Stimulated activated CD4-positive, alpha-beta T cell treated with anti-CD3 and anti-CD28 coated beads, Interleukin-2, amount 100 ng/mL, for 4 hours (primary cell): ENCODE data around the gene TLL2.

Experiments used
- DNase-seq: peaks from one replicate; pipeline ENCODE4 v3.0.0-alpha.2; 2020; ENCODE audit warnings: low read depth

TLL2 gene

GRCh38 chr10:96507044-96507443 lies 6.7 kb downstream of the TLL2 start:
- no peak for DNase-seq

- no peak for DNase-seq
Measured at GRCh38 chr10:96505150-96506136, 8.3 kb downstream of the TLL2 start.

GRCh38 chr10:96502561-96503282 lies 11.0 kb downstream of the TLL2 start:
- no peak for DNase-seq

- no peak for DNase-seq
Measured at GRCh38 chr10:96501985-96502384, 11.7 kb downstream of the TLL2 start.

GRCh38 chr10:96500519-96500918 lies 13.2 kb downstream of the TLL2 start:
- DNase-seq, result no peak

- DNase-seq, result no peak
Measured at GRCh38 chr10:96500050-96500449, 13.7 kb downstream of the TLL2 start.

GRCh38 chr10:96497391-96497790 lies 16.3 kb downstream of the TLL2 start:
- no peak for DNase-seq

GRCh38 chr10:96496281-96496925 lies 17.3 kb downstream of the TLL2 start:
- no peak for DNase-seq

- no peak for DNase-seq
Measured at GRCh38 chr10:96495544-96495943, 18.2 kb downstream of the TLL2 start.

- no peak for DNase-seq
Measured at GRCh38 chr10:96494694-96495093, 19.0 kb downstream of the TLL2 start.

GRCh38 chr10:96493871-96494525 lies 19.7 kb downstream of the TLL2 start:
- no peak for DNase-seq

- DNase-seq, result no peak
Measured at GRCh38 chr10:96493254-96493653, 20.5 kb downstream of the TLL2 start.

GRCh38 chr10:96491303-96491702 lies 22.4 kb downstream of the TLL2 start:
- DNase-seq, result no peak

- DNase-seq, result no peak
Measured at GRCh38 chr10:96488161-96488935, 25.4 kb downstream of the TLL2 start.

- no peak for DNase-seq
Measured at GRCh38 chr10:96482815-96483588, 30.7 kb downstream of the TLL2 start.

- no peak for DNase-seq
Measured at GRCh38 chr10:96478355-96478754, 35.4 kb downstream of the TLL2 start.

- no peak for DNase-seq
Measured at GRCh38 chr10:96473866-96474265, 39.9 kb downstream of the TLL2 start.

- DNase-seq, result no peak
Measured at GRCh38 chr10:96470116-96470743, 43.5 kb downstream of the TLL2 start.

GRCh38 chr10:96468845-96469244 lies 44.9 kb downstream of the TLL2 start:
- DNase-seq, result no peak

- DNase-seq, result no peak
Measured at GRCh38 chr10:96465599-96465998, 48.1 kb downstream of the TLL2 start.
